PFSK-1 (cell line): ENCODE results near the gene DACH1.

Source experiments
- FOXP2 ChIP-seq: optimal IDR thresholded peaks from 2 replicates; pipeline ENCODE3; 2011; ENCODE audit warnings: borderline replicate concordance, control low read depth, inconsistent platforms; ENCODE audit not compliant: insufficient read depth; ENCODE audit errors: extremely low read length, extremely low read depth
- POLR2AphosphoS5 ChIP-seq: IDR thresholded peaks from 2 replicates; pipeline ENCODE4 v1.6.1; 2012; ENCODE audit warnings: low read depth, mild to moderate bottlenecking, control low read depth, low read length, moderate library complexity
- SIN3A ChIP-seq: IDR thresholded peaks from 2 replicates; pipeline ENCODE4 v1.6.1; 2012; ENCODE audit warnings: mild to moderate bottlenecking, low read length, moderate library complexity, borderline replicate concordance; ENCODE audit not compliant: insufficient read depth
- TAF1 ChIP-seq: IDR thresholded peaks from 2 replicates; pipeline ENCODE4 v1.6.1; 2012; ENCODE audit warnings: low read length, control low read depth, borderline replicate concordance; ENCODE audit not compliant: insufficient read depth
- TF ChIP-seq, protein P1 (sequence below), 2 experiments: IDR thresholded peaks; 2 replicates each; pipeline versions ENCODE4 v1.6.1 to v1.8.0; 2011 to 2012; ENCODE audit warnings: low read depth in 2 of 2, low read length in 2 of 2, control low read depth in 1 of 2, inconsistent platforms in 1 of 2, mild to moderate bottlenecking in 1 of 2, moderate library complexity in 1 of 2; ENCODE audit not compliant: insufficient read depth in 1 of 2

Gene DACH1

DNA sequence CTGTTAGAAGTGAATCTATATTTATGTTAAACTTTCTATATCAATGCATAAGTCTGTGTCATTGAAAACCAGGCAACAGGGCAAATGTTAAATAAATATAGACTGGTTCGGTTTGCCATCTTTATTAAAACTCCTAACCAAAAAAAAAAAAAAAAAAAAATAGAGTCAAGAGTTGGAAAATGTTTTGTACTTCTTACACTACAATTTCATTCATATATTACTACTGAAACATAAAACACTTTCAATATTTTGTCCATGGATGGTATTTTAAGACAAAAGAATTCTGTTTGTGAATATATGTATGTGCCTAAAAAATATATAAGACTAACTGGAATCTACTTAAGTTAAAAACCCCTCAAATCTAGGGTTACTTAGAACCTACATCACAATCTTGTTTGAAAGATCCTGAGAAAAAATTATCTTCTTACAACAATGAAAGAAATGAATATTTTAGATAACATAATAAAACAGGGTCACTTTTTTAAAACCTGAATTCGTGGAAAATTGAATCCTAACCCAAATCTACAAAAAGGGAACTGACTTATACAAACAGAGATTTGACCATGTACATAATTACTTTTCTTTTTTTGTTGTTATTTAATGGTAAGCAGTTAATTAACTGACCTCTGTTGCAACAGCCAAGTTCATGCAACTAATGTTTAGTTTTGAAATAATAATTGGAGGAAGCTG, 5.1 kb downstream of the DACH1 start:
- TF ChIP-seq SIN3A (no peak), POLR2AphosphoS5 (no peak), TAF1 (no peak), FOXP2 (no peak)
- TF ChIP-seq, protein P1, sequence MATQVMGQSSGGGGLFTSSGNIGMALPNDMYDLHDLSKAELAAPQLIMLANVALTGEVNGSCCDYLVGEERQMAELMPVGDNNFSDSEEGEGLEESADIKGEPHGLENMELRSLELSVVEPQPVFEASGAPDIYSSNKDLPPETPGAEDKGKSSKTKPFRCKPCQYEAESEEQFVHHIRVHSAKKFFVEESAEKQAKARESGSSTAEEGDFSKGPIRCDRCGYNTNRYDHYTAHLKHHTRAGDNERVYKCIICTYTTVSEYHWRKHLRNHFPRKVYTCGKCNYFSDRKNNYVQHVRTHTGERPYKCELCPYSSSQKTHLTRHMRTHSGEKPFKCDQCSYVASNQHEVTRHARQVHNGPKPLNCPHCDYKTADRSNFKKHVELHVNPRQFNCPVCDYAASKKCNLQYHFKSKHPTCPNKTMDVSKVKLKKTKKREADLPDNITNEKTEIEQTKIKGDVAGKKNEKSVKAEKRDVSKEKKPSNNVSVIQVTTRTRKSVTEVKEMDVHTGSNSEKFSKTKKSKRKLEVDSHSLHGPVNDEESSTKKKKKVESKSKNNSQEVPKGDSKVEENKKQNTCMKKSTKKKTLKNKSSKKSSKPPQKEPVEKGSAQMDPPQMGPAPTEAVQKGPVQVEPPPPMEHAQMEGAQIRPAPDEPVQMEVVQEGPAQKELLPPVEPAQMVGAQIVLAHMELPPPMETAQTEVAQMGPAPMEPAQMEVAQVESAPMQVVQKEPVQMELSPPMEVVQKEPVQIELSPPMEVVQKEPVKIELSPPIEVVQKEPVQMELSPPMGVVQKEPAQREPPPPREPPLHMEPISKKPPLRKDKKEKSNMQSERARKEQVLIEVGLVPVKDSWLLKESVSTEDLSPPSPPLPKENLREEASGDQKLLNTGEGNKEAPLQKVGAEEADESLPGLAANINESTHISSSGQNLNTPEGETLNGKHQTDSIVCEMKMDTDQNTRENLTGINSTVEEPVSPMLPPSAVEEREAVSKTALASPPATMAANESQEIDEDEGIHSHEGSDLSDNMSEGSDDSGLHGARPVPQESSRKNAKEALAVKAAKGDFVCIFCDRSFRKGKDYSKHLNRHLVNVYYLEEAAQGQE (IDR thresholded peaks at IDR 0.05; ENCODE audit: insufficient read depth in 1 of 2, low read depth in 2 of 2, low read length in 2 of 2): no peak

DNA sequence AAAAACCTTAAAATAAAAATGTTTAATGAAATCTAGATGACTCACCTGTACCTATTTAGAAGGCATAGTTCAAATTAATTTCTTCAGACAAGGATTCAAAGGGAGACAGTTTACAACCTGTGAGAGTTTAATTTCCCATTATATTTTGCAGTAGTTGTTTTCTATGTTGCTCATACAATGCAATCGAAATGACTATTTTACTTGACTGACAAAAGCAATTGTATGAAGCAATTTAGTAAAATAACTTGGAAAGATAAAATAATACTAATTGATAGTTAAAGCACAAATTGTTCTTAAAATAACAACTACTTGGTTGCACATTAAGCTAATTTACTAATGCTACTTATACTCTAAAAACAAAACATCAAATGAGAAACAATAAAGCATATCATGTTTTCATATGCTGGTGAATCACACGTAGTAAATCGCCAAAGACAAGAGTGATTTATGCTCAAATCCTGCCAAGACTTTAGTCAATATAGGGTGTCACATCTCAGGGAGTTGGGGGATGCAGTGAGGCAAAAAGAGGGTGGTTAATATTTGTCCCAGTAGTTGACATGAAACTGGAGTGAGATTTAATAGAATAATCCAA, 6.4 kb downstream of the DACH1 start:
- TF ChIP-seq POLR2AphosphoS5 (no peak), FOXP2 (no peak), SIN3A (no peak), TAF1 (no peak)
- TF ChIP-seq, protein P1 (IDR thresholded peaks at IDR 0.05; ENCODE audit: insufficient read depth in 1 of 2, low read depth in 2 of 2, low read length in 2 of 2): no peak

DNA sequence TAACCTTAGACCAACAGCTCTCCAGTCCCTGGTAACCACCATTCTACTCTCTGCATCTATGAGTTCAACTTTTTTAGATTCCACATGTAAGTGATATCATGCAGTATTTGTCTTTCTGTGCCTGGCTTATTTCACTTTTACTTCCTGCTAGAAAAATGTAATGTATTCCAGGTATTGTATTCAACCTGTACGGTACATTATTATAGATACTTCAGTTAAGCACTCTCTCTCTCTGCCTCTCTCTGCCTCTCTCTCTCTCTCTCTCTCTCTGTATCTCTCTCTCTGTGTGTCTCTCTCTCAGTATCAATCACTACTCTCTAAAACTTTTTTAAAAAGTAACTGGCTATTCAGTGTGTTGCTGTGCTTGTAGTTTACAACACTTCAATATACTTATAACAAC, 8.4 kb downstream of the DACH1 start:
- no peak for TF ChIP-seq TAF1
- TF ChIP-seq SIN3A: no peak
- TF ChIP-seq, protein P1 (IDR thresholded peaks at IDR 0.05; ENCODE audit: insufficient read depth in 1 of 2, low read depth in 2 of 2, low read length in 2 of 2): no peak
- no peak for TF ChIP-seq FOXP2
- TF ChIP-seq POLR2AphosphoS5: no peak

DNA sequence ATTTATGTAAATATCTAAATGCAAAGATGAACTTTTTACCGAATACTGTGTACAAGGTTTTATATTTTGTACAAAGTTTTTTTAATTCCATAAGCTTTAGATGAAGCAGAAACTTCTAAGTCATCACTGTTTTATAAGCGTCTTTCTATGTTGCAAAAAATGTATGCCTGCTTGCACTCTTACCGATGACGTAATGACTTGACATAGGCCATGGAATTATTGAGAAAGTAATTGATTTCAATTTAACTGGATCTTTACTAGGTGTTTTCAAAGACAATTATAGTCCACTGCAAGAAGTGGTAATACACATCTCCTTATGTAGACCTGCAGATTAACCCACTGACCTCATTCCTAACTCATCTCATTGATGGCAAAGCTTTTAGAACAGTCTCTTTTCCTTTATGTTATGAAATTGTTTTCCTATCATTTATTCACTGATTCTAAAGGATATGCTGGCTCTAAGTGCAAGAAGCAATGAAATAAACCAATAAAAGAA, 10.4 kb downstream of the DACH1 start:
- TF ChIP-seq, protein P1 (IDR thresholded peaks at IDR 0.05; ENCODE audit: insufficient read depth in 1 of 2, low read depth in 2 of 2, low read length in 2 of 2): no peak
- TF ChIP-seq SIN3A: no peak
- no peak for TF ChIP-seq FOXP2
- no peak for TF ChIP-seq TAF1
- TF ChIP-seq POLR2AphosphoS5: no peak

DNA sequence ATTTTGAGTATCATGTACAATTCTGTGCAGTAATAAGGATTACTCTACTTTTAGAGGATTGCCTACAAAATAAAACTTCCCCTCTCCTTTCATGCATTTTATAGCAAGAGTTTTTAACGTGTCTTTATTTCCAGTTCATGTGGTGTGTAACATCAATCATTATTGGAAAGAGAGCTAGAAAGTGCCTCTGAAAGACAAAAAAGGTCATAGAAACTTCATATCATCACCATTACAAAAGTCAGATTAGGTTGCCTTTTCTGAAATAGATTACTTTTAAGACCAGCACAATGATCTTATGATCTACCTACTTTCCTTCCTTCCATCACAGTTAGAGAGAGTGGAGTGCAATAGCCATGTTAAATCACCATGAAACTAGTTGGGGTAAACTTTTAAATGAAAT, 12.6 kb downstream of the DACH1 start:
- TF ChIP-seq TAF1 (no peak), POLR2AphosphoS5 (no peak), FOXP2 (no peak), SIN3A (no peak)
- TF ChIP-seq, protein P1 (IDR thresholded peaks at IDR 0.05; ENCODE audit: insufficient read depth in 1 of 2, low read depth in 2 of 2, low read length in 2 of 2): no peak
